ENCODE data around the gene NAE1.
"Not testable (repeated sequence)": the region's sequence is repeated elsewhere in the genome, so short reads cannot be mapped to it uniquely, and the experiment has no call there.

The NAE1 gene

DNA sequence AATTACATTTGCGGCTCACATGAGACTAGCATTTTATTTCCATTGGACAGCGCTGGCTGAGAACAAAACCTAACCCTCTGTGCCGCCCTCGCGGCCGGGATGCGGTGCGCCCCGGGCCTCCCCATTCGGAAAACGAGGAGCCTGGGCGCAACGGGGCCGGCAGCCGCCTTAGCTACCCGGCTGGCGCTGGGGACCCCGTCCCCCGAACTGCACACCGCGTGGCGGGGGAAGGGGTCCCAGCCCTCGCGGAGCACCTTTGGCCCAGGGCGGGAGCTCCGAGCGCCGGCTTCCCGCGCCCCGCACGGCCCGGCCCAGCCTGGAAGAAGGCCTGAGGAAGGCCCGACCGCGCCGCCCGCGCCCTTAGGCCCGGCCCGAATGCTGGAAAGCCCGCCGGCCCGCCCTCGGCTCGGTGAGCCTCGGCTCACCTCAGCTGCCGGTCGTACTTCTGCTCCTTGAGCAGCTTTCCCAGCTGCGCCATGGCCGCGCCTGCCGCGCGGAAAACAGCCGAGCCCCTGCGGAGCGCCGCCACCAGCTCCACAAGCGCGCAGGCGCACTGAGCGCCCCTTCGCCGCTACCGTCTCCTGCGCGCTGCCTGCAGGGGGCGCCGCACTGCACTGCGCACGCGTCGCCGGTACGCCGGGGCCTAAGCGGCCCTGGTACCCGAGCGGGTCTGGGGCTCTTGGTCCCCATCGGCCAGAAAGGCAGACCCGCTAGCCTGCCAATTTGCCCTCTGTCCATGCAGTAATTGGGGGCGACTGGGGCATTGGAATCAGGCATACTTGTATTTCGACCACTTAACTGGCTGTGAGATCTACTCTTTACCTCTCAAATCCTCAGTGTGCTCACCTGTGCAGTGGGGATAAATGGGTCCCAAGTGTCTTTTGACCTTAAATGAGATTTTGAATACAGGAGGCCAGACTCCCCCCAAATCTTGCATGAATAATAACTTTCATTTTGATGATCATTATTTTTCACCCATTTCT, at the start of gene NAE1:
Gene NAE1, minus strand, starts transcription at position 555 of the 983 bp plus-strand sequence. Its CDS starts 77 bp downstream, at position 478.
- in situ Hi-C loops (cut with MboI; ENCODE audit: low sequenced_read_pairs): no loop called here

DNA sequence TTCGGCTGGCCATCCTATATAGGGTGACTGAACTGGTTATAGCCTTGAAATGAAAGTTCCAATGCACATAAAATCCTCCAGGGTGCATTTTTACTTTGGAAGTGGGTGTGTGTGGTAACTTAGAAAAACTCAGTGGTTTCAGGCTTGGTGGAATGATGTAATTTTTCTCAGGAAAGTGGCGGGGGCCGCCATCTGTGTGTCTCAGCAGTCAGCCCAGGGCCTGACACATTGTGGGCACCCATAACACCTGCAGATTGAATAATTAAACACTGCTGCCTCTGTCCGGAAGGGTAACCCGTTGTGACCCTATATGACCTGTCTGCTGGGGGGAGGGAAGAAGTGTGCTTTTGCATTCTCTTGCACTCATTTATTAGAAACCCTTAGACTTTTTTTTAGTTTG, 47.3 kb upstream of the NAE1 start:
- in situ Hi-C loops (cut with MboI; ENCODE audit: low sequenced_read_pairs): no loop called here

DNA sequence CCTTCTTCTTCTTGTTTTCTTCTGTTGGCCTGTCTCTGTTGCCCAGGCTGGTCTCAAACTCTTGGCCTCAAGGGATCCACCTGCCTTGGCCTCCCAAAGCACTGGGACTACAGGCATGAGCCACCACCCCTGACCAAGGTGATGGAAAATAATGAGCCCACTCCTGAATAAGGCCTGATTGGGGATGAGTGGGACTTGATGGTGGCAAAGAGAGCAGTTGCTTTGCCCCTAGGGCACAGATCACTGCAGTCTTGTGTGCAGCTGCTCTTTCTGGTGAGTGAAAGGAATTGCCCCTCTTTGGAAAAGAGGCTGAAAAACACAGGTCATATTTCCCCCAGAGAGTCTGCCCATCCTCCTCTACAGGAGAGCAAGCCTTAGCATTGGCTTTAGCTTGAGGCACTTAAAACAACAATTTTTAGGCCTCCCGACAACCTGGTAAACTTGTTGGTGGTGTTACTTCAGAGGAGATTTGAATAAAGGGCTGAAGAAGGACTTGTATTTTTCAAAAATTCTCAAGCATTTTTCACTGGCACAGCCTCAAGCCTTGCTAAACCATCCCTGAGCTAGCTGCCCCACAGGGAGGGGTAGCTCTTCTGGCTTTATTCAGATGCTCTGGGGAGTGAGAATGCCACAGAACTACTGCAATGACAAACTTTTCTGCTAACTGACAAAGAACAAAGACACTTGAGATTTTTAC, 43.5 kb upstream of the NAE1 start:
- in situ Hi-C loops (cut with MboI; ENCODE audit: low sequenced_read_pairs): no loop called here

DNA sequence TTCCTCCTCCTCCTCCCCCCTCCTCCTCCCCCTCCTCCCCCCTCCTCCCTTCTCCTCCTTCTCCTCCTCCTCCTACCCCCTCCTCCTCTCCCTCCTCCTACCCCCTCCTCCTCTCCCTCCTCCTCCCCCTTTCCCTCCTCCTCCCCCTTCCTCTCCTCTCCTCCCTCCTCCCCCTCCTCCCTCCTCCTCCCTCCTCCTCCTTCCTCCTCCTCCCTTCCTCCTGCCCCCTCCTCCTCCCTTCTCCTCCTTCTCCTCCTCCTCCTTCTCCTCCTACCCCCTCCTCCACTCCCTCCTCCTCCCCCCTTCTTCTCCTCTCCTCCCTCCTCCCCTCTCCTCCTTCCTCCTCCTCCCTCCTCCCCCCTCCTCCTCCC, 42.9 kb upstream of the NAE1 start:
- in situ Hi-C loops (cut with MboI; ENCODE audit: low sequenced_read_pairs): no loop called here

DNA sequence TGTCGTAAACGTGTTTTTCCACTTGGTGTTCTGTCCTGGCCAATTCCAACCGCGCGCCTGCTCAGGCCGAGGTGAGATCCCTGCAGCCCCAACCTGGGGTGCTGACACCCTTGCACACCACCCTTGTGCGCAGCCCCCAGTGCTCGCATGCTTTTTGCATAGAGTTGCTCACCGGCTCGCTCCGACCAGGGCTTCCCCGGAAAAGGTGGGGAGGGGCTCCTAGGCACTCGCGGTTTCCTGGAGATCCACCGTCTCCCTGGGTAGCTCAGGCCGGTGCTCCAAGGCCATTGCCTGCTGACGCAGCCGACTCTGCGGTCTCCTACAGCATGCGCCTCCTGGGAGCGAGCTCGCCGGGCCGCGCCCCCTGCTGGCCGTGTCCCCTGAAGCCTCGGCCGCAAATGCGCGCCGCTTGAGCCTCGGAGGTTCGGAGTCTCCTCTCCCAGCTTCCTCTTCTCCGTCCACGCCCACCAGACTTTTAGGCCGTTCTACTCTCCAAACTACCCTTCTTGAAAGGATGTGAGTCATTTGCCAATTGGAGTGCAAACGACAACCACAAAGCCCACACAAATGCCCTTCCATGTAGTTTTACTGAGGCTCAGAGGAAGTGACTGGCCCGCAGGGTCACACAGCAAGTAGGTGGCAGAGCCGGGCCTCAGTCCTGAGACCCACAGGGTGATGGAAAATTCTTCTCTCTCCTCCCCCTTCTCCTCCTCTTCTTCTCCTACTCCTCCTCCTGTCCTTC, 42.3 kb upstream of the NAE1 start:
- in situ Hi-C loops (cut with MboI; ENCODE audit: low sequenced_read_pairs): no loop called here

DNA sequence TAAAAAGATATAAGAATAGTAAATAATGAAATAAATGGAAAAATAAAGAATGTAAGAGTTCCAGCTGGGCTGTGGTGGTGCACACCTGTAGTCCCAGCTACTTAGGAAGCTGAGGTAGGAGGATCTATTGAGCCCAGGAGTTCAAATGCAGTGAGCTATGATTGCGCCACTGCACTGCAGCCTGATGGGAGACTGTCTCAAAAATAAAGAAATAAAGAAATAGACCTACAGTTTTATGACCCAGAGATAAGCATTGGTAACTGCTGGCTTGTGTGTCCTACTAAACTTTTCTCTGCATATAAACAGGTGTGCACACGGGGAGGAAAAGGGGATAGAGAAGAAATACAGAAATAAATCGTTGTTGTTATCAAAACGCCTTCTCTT, 41.8 kb upstream of the NAE1 start:
- in situ Hi-C loops (cut with MboI; ENCODE audit: low sequenced_read_pairs): no loop called here

DNA sequence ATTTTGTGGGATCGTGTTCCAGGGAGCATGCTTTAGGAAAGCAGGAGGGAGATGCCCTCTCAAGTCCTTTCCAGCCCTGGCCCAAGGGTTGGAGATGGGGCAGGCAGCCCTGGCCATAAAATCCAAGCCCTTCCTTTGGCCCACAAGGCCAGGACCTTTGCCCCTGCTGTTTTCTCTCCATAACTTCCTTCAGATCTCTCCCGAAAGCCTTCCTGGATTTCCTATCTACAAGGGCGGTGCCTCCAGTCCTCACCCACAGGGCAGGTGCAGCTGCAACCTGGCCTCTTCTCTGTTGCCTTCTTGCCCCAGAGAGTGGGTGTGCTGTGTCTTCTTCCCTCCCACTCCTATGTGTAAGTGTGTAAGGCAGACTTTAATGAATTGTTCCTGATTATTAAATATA, 41.1 kb upstream of the NAE1 start:
- in situ Hi-C loops (cut with MboI; ENCODE audit: low sequenced_read_pairs): no loop called here

DNA sequence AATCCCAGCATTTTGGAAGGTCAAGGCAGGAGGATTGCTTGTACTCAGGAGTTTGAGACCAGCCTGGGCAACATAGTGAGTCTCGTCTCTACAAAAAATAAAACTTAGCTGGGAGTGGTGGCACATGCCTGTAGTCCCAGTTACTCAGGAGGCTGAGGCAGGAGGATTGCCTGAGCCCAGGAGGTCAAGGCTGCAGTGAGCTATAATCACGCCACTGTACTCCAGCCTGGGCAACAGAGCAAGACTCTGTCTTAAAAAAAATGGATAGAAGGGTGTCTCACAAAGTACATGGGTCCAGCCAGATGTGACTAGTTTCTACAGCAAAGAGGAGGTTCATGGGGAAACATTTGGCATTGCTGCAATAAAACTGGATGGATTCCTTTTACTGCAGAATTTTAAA, 40.6 kb upstream of the NAE1 start:
- in situ Hi-C loops (cut with MboI; ENCODE audit: low sequenced_read_pairs): not testable (repeated sequence)

DNA sequence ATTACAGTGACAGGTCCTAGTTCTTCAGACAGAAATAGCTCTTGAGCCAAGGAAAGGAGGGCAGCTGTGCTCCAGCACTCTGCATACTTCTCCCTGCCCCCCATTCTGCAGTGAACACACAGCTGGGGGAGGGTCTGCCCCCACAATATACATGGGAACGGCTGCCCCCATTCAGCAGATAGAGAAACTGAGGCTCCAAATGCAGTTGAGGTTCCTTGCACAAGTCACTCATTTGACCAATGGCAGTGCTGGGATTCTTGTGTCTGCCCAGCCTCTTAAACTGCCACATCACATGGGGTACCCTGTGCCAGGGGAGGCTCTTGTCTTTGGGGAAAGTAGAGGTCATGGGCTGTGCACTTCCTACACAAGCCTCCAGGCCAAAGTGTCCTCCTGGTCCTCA, 38.6 kb upstream of the NAE1 start:
- in situ Hi-C loops (cut with MboI; ENCODE audit: low sequenced_read_pairs): no loop called here

DNA sequence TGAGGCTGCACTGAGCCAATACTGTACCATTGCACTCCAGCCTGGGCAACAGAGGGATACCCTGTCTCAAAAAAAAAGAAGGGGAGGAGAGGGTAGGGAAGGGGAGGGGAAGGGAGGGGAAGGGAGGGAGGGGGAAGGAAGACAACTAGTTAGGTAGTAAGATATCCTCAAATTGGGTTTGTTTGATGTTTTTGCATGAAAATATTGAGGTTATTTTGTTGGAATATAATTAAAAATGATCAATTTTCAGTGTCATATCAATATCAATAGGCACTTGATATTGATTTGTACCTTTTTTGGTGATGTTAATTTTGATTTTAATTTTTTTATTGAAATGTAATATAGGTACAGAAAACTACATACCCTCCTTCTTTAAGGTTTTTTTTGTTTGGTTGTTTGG, 32.9 kb upstream of the NAE1 start:
- in situ Hi-C loops (cut with MboI; ENCODE audit: low sequenced_read_pairs): no loop called here

DNA sequence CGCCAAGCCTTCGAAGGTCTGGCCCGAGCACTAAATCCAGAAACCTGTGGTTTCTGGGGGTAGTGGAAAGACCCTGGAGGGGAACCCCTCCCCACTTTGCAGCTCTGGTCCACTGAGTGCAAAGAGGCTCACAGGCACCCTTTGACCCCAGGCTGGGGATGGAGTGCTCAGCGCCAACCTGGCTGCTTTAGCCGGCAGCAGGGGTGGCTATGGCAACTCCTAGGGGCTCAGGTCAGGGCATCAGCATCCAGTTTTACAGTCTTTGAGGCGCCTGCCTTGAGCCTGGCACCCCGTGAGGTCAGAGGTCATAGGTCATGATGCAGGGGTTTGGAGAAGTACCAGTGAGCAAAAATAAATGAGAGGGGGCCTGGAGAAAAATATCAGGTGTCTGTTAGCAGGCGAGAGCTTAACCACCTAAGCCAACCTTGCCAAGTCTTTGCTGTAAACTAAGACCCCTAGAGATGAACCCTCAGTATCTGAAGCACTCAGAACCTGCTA, 31.3 kb upstream of the NAE1 start:
- in situ Hi-C loops (cut with MboI; ENCODE audit: low sequenced_read_pairs): no loop called here

DNA sequence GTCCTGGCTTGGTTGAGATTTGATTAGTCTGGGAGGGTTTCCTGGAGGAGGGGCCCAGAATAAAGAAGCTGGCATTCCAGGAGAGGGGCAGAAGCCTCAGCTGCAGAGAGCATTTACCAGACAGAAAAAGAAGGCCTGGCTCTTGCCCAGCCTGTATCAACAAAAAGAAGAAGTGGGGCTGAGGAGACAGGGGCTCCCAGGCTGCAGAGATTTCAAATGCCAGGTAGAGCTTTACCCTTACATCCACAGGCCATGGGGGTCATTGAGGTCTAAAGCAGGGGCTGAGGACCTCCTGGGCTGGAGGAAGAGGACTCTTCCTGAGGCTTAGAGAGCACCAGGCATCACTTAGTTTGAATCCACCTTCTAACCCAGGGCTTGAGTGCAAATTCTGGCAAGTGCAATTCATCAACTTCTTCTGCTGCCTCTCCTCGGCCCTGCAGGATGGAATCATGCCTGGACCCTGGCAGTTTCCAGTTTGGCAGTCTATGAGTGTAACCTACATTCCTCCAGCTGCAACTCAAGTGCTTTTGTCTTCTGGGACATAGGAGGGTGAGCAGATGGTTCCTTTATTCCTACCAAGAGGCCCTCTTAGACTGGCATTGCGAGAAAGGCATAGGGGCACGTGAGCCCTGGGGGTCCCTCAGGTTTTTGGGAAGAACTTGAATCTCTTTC, 28.8 kb upstream of the NAE1 start:
- in situ Hi-C loops (cut with MboI; ENCODE audit: low sequenced_read_pairs): no loop called here

DNA sequence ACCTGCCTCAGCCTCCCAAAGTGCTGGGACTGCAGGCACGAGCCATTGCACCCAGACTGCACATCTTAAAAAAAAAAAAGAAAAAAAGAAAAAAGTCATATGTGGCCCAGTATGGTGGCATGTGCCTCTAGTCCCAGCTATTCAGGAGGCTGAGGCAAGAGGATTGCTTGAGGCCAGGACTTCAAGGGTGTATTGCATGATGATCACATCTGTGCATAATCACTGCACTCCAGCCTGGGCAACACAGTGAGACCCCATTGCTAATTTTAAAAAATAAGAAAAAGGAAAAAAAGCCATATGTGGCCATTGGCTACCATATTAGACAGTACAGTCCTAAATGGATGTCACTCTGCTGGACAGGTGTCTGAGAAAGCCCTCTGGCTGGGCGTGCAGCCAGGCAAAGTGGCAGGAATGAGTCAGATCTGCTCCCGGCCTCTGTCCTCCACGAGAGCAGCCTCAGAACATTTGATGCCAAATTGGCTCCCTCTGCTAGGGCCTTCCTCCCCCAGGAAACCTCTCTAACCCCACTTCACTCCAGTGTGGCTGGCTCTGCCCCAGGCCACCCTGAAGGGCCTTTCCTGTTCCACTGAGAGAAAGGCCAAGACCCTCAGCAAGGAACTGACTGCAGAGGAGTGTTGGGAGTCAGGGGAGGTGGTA, 28.1 kb upstream of the NAE1 start:
- in situ Hi-C loops (cut with MboI; ENCODE audit: low sequenced_read_pairs): no loop called here

DNA sequence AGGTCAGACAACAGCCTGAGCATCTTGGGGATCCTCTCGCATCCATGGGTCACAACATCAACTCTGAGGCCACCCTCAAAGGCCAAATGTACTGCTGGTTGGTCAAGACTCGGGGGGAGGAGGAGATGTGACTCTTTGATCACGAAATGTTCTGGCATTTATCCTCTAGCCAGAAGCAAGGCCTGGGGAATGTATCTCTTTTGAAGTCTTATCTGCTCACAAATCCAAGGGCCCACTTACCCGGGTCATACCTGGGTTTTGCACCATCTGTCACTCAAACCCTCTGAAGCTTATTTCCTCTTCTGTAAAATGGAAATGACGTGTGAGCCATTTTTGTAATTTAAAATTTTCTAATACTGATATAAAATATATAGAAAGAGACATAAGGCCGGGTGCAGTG, 26.7 kb upstream of the NAE1 start:
- in situ Hi-C loops (cut with MboI; ENCODE audit: low sequenced_read_pairs): no loop called here

DNA sequence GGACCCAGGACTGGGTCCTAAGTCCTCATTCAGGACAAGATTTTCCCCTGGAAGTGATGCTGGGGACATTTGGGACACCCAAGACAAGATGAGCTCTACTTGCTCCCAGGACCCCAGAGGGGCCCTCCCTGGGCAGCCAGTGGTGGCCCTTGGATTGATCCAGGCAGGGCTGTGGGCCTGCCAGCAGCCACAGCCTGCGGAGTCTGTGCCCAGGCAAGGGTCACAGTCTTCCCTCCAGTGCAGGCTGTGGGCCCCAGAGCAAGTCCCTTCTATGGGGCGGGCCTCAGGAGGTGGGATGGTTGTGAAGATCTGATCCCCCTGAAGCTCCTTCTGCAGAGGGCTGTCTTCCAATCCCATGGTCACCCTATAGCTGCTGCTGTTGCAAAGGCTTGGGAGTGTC, 26.0 kb upstream of the NAE1 start:
- in situ Hi-C loops (cut with MboI; ENCODE audit: low sequenced_read_pairs): no loop called here

DNA sequence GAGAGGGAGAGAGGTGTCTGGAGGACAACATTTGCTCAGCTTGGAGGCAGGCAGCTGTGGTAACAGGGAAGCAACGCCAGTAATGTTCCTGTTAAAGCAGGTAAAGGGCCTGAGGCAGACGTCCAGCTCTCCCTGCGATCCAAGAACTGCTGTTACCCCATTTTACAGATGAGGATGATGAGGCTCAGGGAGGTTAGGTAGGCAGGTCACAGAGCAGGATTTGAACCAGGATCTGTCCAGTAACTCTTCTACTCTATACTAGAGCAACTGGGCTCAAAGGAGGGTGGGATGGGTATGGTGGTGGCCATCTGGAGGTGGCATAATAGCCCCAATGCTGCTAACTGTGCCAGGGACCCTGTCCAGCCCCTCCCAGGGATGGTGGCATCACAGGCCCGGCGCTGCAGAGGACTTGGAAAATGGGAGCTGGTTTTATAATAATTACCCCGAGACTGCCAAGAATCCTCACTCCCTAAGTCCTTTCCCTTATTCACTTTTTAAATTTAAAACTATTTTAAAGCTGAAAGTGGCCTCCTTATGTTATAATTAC, 25.5 kb upstream of the NAE1 start:
- in situ Hi-C loops (cut with MboI; ENCODE audit: low sequenced_read_pairs): no loop called here

DNA sequence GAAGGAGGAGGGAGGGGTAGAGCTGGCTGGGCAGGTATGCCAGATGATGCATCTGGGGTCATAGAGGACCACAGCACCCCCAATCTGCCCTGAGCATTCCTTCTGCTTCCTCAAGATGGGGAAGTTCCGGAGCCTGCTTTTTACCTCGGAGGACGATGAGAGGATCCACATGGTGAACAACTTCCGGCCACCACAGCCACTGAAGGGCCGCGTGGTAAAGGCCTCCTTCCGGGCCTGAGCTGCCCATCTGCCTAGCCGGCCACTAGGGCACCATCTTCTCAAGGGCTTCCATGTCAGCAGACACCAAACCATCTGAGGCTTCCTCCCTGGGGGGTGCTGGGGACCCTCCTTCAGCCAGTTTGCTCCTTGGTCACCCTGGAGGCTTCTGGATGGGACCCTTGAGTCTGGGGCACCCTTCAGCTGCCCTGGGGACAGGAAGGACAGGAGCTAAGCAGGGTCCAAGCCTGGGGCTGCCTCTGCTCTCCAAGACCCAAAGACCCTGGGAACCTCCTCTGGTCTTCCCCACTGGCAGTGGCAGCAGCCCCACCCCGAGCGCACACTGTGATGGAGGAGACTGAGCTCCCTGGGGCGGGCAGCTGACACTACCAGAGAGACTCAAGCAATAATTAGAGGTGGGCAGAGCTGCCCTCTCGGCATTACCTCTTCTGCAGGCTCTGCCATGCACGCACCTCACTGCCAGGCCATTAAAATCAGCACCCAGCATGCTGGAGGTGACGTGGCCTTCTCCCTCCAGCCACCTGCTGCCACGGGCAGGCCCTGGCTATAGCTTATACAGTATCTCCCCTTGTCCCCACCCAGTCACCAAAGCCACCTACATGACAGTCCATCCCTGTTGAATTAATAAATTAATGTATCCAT, 22.7 kb upstream of the NAE1 start:
- in situ Hi-C loops (cut with MboI; ENCODE audit: low sequenced_read_pairs): no loop called here

DNA sequence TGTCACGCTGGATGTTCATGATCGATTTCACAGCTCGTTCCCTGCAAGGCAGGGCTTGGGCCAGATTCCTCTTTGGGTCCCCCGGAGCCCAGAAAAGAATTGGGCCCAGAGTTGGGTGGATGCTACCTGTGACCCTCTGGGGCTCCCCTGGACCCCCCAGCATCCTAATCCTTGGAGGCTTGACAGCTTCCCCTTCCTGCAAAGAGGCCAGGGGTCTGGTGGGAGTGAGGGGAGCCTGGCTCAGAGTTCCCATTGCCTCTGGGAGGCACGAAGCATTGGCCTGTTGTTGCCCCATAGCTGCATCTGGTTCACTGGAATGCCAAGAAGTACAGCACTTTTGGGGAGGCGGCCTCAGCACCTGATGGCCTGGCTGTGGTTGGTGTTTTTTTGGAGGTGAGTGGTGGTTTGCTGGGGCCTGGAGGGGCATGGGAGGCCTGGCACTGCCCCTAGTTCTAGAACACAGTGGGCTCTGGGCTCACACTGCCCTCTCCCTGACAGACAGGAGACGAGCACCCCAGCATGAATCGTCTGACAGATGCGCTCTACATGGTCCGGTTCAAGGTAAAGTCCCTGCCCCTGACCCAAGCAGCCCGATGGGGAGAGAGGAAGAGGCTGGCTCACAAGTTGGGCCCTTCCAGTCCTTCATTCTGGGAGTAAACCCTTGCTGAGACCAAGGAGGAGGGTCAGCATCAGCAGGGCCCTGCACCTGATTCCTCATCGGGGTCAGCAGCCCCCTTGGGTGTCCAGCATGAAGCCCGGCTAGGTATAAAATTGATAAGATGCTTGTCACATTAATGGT, 20.6 kb upstream of the NAE1 start:
- in situ Hi-C loops (cut with MboI; ENCODE audit: low sequenced_read_pairs): no loop called here
